OCI-LY1 (cell line): ENCODE data around the gene ACSBG1.

Source experiments
- EZH2 ChIP-seq: fragments of 200-600 bp; sonication (generic), shearing (Covaris generic); IDR thresholded peaks from 2 replicates; pipeline ENCODE4 v1.8.0; 2017; ENCODE audit warnings: borderline replicate concordance, mixed run types, mild to moderate bottlenecking, antibody characterized with exemption, low read length, moderate library complexity, mixed read lengths
- TF ChIP-seq, protein P1 (sequence below): fragments of 200-600 bp; sonication (generic), shearing (Covaris generic); IDR thresholded peaks from 2 replicates; pipeline ENCODE4 v1.5.1; 2017; ENCODE audit warnings: mild to moderate bottlenecking, antibody characterized with exemption, low read length, moderate library complexity, mixed read lengths

- TF ChIP-seq, protein P1, sequence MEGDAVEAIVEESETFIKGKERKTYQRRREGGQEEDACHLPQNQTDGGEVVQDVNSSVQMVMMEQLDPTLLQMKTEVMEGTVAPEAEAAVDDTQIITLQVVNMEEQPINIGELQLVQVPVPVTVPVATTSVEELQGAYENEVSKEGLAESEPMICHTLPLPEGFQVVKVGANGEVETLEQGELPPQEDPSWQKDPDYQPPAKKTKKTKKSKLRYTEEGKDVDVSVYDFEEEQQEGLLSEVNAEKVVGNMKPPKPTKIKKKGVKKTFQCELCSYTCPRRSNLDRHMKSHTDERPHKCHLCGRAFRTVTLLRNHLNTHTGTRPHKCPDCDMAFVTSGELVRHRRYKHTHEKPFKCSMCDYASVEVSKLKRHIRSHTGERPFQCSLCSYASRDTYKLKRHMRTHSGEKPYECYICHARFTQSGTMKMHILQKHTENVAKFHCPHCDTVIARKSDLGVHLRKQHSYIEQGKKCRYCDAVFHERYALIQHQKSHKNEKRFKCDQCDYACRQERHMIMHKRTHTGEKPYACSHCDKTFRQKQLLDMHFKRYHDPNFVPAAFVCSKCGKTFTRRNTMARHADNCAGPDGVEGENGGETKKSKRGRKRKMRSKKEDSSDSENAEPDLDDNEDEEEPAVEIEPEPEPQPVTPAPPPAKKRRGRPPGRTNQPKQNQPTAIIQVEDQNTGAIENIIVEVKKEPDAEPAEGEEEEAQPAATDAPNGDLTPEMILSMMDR: no peak
- no peak for TF ChIP-seq EZH2
These were observed 54.5 kb downstream of the ACSBG1 start for GRCh38 chr15:78179906-78180305.
